ENCODE measurements around the gene NCR3LG1. TPM values are rescaled to one million over a fixed set of nuclear protein-coding genes. Genes with fewer than 3 reads are reported as not detected.
A peak's percentile ranks its signal among the peaks of the same experiment; 100 is the strongest.

Gene NCR3LG1
- total RNA-seq, 1 experiment from 2014 or later = 1.4 TPM

- no peak overlapping the region for H2BK5ac ChIP-seq (ENCODE audit: insufficient read length, low read length)
These were observed 61.0 kb downstream of the NCR3LG1 start for GRCh38 chr11:17412488-17413180.

More at GRCh38 chr11:17412488-17413180, 61.0 kb downstream of the NCR3LG1 start:
- Histone ChIP-seq H2BK15ac (ENCODE audit: low read depth, low read length) (no peak overlapping the region), H4K20me1 (ENCODE audit: control insufficient read depth, insufficient read depth, insufficient read length) (no peaks in the 10 kb centered on the region), H4K5ac (ENCODE audit: insufficient read length, low read depth, low read length) (no peak overlapping the region), H3T11ph (ENCODE audit: low read length) (no peak overlapping the region), H2BK12ac (ENCODE audit: insufficient read length, low read depth, low read length) (no peak overlapping the region), H3K79me1 (ENCODE audit: insufficient read depth, low read depth, low read length, poor library complexity, severe bottlenecking) (no peaks in the 10 kb centered on the region), H3K56ac (ENCODE audit: insufficient read length, low read depth, low read length) (no peak overlapping the region), H3K23ac (ENCODE audit: insufficient read length, low read depth, low read length) (no peak overlapping the region), H3K23me2 (ENCODE audit: insufficient read length, low read depth, low read length, poor library complexity, severe bottlenecking) (no peaks in the 10 kb centered on the region), H3K4me2 (ENCODE audit: insufficient read depth, insufficient read length, low read length) (no peak overlapping the region), H3K4me1 (ENCODE audit: insufficient read depth, low read length) (no peaks in the 10 kb centered on the region), H4K91ac (ENCODE audit: insufficient read length, low read depth, low read length) (no peak overlapping the region), H2BK20ac (ENCODE audit: low read depth, low read length, poor library complexity, severe bottlenecking) (no peak overlapping the region), H2AK5ac (ENCODE audit: insufficient read length, low read length) (no peak overlapping the region), H3K9me3 (ENCODE audit: control insufficient read depth, low read depth, low read length) (no peaks in the 10 kb centered on the region), H3K4ac (ENCODE audit: low read depth, low read length) (no peak overlapping the region), H3K27me3 (ENCODE audit: insufficient read depth, low read length) (no peaks in the 10 kb centered on the region), H2AFZ (ENCODE audit: low read length) (no peak overlapping the region), H2BK120ac (ENCODE audit: low read depth, low read length, poor library complexity, severe bottlenecking) (no peak overlapping the region), H3K14ac (ENCODE audit: insufficient read depth, low read length) (no peak overlapping the region), H3K27ac (ENCODE audit: insufficient read length, low read depth, low read length) (no peak overlapping the region), H3K18ac (ENCODE audit: insufficient read length, low read depth, low read length) (no peak overlapping the region), H4K8ac (replicated peaks; ENCODE audit: insufficient read length, low read depth, low read length) (no peak overlapping the region), H3K79me2 (ENCODE audit: insufficient read depth, low read length) (no peaks in the 10 kb centered on the region), H3K9ac (ENCODE audit: extremely low read depth, insufficient read length, low read length) (no peak overlapping the region)
- Mint-ChIP-seq H3K9me3 (peaks cover 0 to 5% of the 10 kb centered on the region in 2 experiments; a peak in 2 of 5 replicates), H3K27ac (no peak overlapping the region), H3K4me3 (no peak overlapping the region), H3K27me3 (ENCODE audit: low read depth) (peaks cover 52% of the 10 kb centered on the region), H3K4me1 (peaks cover 11 to 16% of the 10 kb centered on the region in 2 experiments), H3K36me3 (ENCODE audit: insufficient read depth in 1 of 3, low read depth in 3 of 3) (no peaks in the 10 kb centered on the region)
- WGBS (ENCODE audit: extremely low coverage, insufficient read length, low lambda C conversion rate) = no CpG with 5 or more reads among the region's 9 CpGs
- TF ChIP-seq CTCF (conservative IDR thresholded peaks at IDR 0.05) = peak; percentile 35; the same call in 1 of the 3 replicates
- no peak for DNase-seq
